GM23338 (cell line): ENCODE results near the gene RNF145. TPM values are rescaled to one million over a fixed set of nuclear protein-coding genes. Genes with fewer than 3 reads are reported as not detected.
A peak's percentile ranks its signal among the peaks of the same experiment; 100 is the strongest.

Source experiments
- ATAC-seq: fragments of 200-7000 bp; cut with Tn5 transposase; 3 replicates; pipeline ENCODE4 v1.9.1; 2020
- DNase-seq: peaks from one replicate; pipeline ENCODE4 v3.0.0-alpha.2; 2015; ENCODE audit warnings: low spot score
- H2AFZ ChIP-seq: fragments of 200-600 bp; sonication (generic); 2 replicates; pipeline ENCODE4 v1.8.0; 2016; ENCODE audit warnings: antibody characterized with exemption, mild to moderate bottlenecking, moderate library complexity
- H3F3A ChIP-seq: fragments of 200-600 bp; sonication (generic); replicated peaks from 2 replicates; pipeline ENCODE4 v1.8.0; 2017; ENCODE audit warnings: antibody characterized with exemption, mixed run types, low read depth
- H3K27ac ChIP-seq: fragments of 200-600 bp; sonication (generic); 2 replicates; pipeline ENCODE4 v1.6.1; 2016; ENCODE audit warnings: low read depth
- H3K27me3 ChIP-seq: fragments of 200-600 bp; sonication (generic); 2 replicates; pipeline ENCODE4 v1.8.0; 2016; ENCODE audit warnings: mild to moderate bottlenecking, mixed run types, moderate library complexity; ENCODE audit not compliant: insufficient read depth
- H3K36me3 ChIP-seq: fragments of 200-600 bp; sonication (generic); 2 replicates; pipeline ENCODE4 v1.8.0; 2016; ENCODE audit warnings: mild to moderate bottlenecking; ENCODE audit not compliant: insufficient read depth
- H3K4me1 ChIP-seq: fragments of 200-600 bp; sonication (generic); 2 replicates; pipeline ENCODE4 v1.8.0; 2016; ENCODE audit warnings: mild to moderate bottlenecking, moderate library complexity; ENCODE audit not compliant: insufficient read depth
- H3K4me2 ChIP-seq: fragments of 200-600 bp; sonication (generic); 2 replicates; pipeline ENCODE4 v1.7.1; 2017; ENCODE audit warnings: mixed run types
- H3K4me3 ChIP-seq: fragments of 200-600 bp; sonication (generic); 2 replicates; pipeline ENCODE4 v1.6.1; 2016; ENCODE audit warnings: mixed run types
- H3K79me2 ChIP-seq: fragments of 200-600 bp; sonication (generic); replicated peaks from 2 replicates; pipeline ENCODE4 v1.8.0; 2017; ENCODE audit warnings: mild to moderate bottlenecking; ENCODE audit not compliant: insufficient read depth
- H3K9me2 ChIP-seq: fragments of 200-600 bp; sonication (generic); 2 replicates; pipeline ENCODE4 v1.8.0; 2017; ENCODE audit not compliant: insufficient read depth
- H4K20me1 ChIP-seq: fragments of 200-600 bp; sonication (generic); replicated peaks from 2 replicates; pipeline ENCODE4 v1.8.0; 2017; ENCODE audit warnings: mild to moderate bottlenecking; ENCODE audit not compliant: insufficient read depth
- H3K27ac Mint-ChIP-seq: 2 replicates; pipeline ENCODE4 v1.8.0; 2020; ENCODE audit warnings: inconsistent platforms, mild to moderate bottlenecking, moderate library complexity, mixed read lengths
- H3K27me3 Mint-ChIP-seq: 3 replicates; pipeline ENCODE4 v1.8.0; 2022; ENCODE audit warnings: low read depth, mild to moderate bottlenecking, moderate library complexity, mixed read lengths, inconsistent platforms; ENCODE audit not compliant: insufficient read depth, poor library complexity
- H3K36me3 Mint-ChIP-seq: 3 replicates; pipeline ENCODE4 v1.8.0; 2021; ENCODE audit warnings: low read depth, mild to moderate bottlenecking, inconsistent platforms, moderate library complexity, mixed read lengths
- H3K4me1 Mint-ChIP-seq: 3 replicates; pipeline ENCODE4 v1.8.0; 2020; ENCODE audit warnings: mild to moderate bottlenecking, inconsistent platforms, mixed read lengths
- H3K4me3 Mint-ChIP-seq: 3 replicates; pipeline ENCODE4 v1.8.0; 2021; ENCODE audit warnings: moderate library complexity, mild to moderate bottlenecking, inconsistent platforms, mixed read lengths
- H3K9me3 Mint-ChIP-seq: 3 replicates; pipeline ENCODE4 v1.8.0; 2020; ENCODE audit warnings: moderate library complexity, mild to moderate bottlenecking, inconsistent platforms, mixed read lengths
- CREB1 ChIP-seq: fragments of 250-450 bp; sonication (Bioruptor Pico); IDR thresholded peaks from 2 replicates; pipeline ENCODE4 v1.5.0; 2020; ENCODE audit warnings: low read depth, mild to moderate bottlenecking, moderate library complexity
- CTCF ChIP-seq, 2 experiments: fragments of 200-600 bp in 1 of 2; sonication (generic) in 1 of 2; conservative IDR thresholded peaks; 2 replicates each; pipeline versions ENCODE4 v1.5.1 to v1.6.1; 2016 to 2017; ENCODE audit warnings: antibody characterized with exemption in 2 of 2, low read depth in 2 of 2, mild to moderate bottlenecking in 2 of 2, moderate library complexity in 1 of 2
- ETS1 ChIP-seq: IDR thresholded peaks from 2 replicates; pipeline ENCODE4 v1.6.1; 2016; ENCODE audit warnings: antibody characterized with exemption
- EZH2 ChIP-seq: fragments of 200-600 bp; sonication (generic); IDR thresholded peaks from one replicate; pipeline ENCODE4 v1.8.0; 2017; ENCODE audit warnings: antibody characterized with exemption, mild to moderate bottlenecking, low read depth; ENCODE audit not compliant: unreplicated experiment
- EZH2phosphoT487 ChIP-seq: fragments of 200-600 bp; sonication (generic); IDR thresholded peaks from one replicate; pipeline ENCODE4 v1.8.1; 2018; ENCODE audit warnings: antibody characterized with exemption; ENCODE audit not compliant: unreplicated experiment
- POLR2AphosphoS5 ChIP-seq: IDR thresholded peaks from 2 replicates; pipeline ENCODE4 v1.6.1; 2016; ENCODE audit warnings: antibody characterized with exemption, low read depth
- REST ChIP-seq: IDR thresholded peaks from one replicate; pipeline ENCODE4 v1.6.1; 2018; ENCODE audit warnings: antibody characterized with exemption; ENCODE audit not compliant: unreplicated experiment
- STAT1 ChIP-seq: IDR thresholded peaks from one replicate; pipeline ENCODE4 v1.6.1; 2016; ENCODE audit warnings: antibody characterized with exemption; ENCODE audit not compliant: unreplicated experiment
- ZNF114 ChIP-seq: fragments of 250-450 bp; sonication (Bioruptor Pico); IDR thresholded peaks from 2 replicates; pipeline ENCODE4 v1.5.0; 2020; ENCODE audit warnings: mild to moderate bottlenecking, moderate library complexity
- polyA plus RNA-seq: library from polyadenylated mRNA; unstranded; fragments of >200 nt; fragmentation: Nextera tagmentation; extraction: Ambion mirVana; gene quantifications from 2 replicates; pipeline ENCODE4 v1.2.1, GENCODE V29; 2016
- total RNA-seq: library from RNA; depleted of rRNA; stranded (reverse); fragments of >200 nt; shearing (Covaris generic); gene quantifications from 2 replicates; pipeline ENCODE4 v1.2.3, GENCODE V29; 2014

The RNF145 gene
- total and polyA plus RNA-seq, 2 experiments from 2014 or later, result 15.6 to 43.5 TPM

GRCh38 chr5:159184858-159185381 is 24.4 kb downstream of the RNF145 start:
- no peak overlapping the region for H3K4me2 ChIP-seq
- no peaks in the 10 kb centered on the region for H3K27me3 Mint-ChIP-seq
- H3K36me3 Mint-ChIP-seq, result peaks cover 18% of the 10 kb centered on the region; the same call in 2 of the 3 replicates
- no peaks in the 10 kb centered on the region for H3K36me3 ChIP-seq
- peaks cover 5% of the 10 kb centered on the region; the same call in 1 of the 2 replicates for H4K20me1 ChIP-seq
- peak overlapping the region; percentile 80 for H3K27ac Mint-ChIP-seq
- H3K27me3 ChIP-seq, result no peaks in the 10 kb centered on the region
- ATAC-seq (peak; percentile 49), DNase-seq (no peak)
- no peaks in the 10 kb centered on the region for H3K9me2 ChIP-seq
- no peak overlapping the region for H2AFZ ChIP-seq
- H3K79me2 ChIP-seq, result peaks cover 5% of the 10 kb centered on the region; the same call in 1 of the 2 replicates
- H3K4me3 Mint-ChIP-seq, result no peak overlapping the region
- H3K27ac ChIP-seq, result no peak overlapping the region
- H3K4me3 ChIP-seq, result no peak overlapping the region
- H3K4me1 ChIP-seq, result no peaks in the 10 kb centered on the region
- TF ChIP-seq EZH2phosphoT487, result no peak
- no peak for TF ChIP-seq ZNF114 (CRISPR knock-in tag)
- no peak for TF ChIP-seq REST
- no peak for TF ChIP-seq CTCF (conservative IDR thresholded peaks at IDR 0.05; ENCODE audit: low read depth in 2 of 2)
- TF ChIP-seq ETS1, result no peak
- TF ChIP-seq POLR2AphosphoS5, result no peak
- H3F3A ChIP-seq, result no peaks in the 10 kb centered on the region
- peaks cover 4% of the 10 kb centered on the region; the same call in 2 of the 3 replicates for H3K4me1 Mint-ChIP-seq
- no peaks in the 10 kb centered on the region for H3K9me3 Mint-ChIP-seq

GRCh38 chr5:159184236-159184635 is 25.1 kb downstream of the RNF145 start:
- Histone ChIP-seq H3K4me3 (no peak overlapping the region), H3K27ac (no peak overlapping the region), H3K36me3 (no peaks in the 10 kb centered on the region), H3K9me2 (no peaks in the 10 kb centered on the region), H4K20me1 (peaks cover 5% of the 10 kb centered on the region; the same call in 1 of the 2 replicates), H2AFZ (no peak overlapping the region), H3K4me2 (no peak overlapping the region), H3F3A (no peaks in the 10 kb centered on the region), H3K27me3 (no peaks in the 10 kb centered on the region), H3K79me2 (peaks cover 3% of the 10 kb centered on the region; the same call in 1 of the 2 replicates), H3K4me1 (no peaks in the 10 kb centered on the region)
- no peaks in the 10 kb centered on the region for H3K9me3 Mint-ChIP-seq
- DNase-seq (no peak), ATAC-seq (no peak)
- no peaks in the 10 kb centered on the region for H3K27me3 Mint-ChIP-seq
- H3K36me3 Mint-ChIP-seq, result peaks cover 12% of the 10 kb centered on the region; the same call in 2 of the 3 replicates
- H3K4me3 Mint-ChIP-seq, result no peak overlapping the region
- H3K4me1 Mint-ChIP-seq, result peaks cover 4% of the 10 kb centered on the region; the same call in 2 of the 3 replicates
- H3K27ac Mint-ChIP-seq, result no peak overlapping the region
- TF ChIP-seq CREB1 (CRISPR knock-in tag) (no peak), POLR2AphosphoS5 (no peak), EZH2 (no peak), STAT1 (no peak)
